BE2C (cell line): Measurements from ENCODE around the gene WDR38.
A peak's percentile ranks its signal among the peaks of the same experiment; 100 is the strongest.

Experiments
- DNase-seq: peaks from one replicate; pipeline ENCODE4 v3.0.0-alpha.2; 2020
- H3K27me3 ChIP-seq: fragments of 250-450 bp; sonication (Bioruptor Pico); 2 replicates; pipeline ENCODE4 v1.5.1; 2020; ENCODE audit warnings: mild to moderate bottlenecking
- H3K36me3 ChIP-seq: fragments of 250-450 bp; sonication (Bioruptor Pico); 2 replicates; pipeline ENCODE4 v1.5.1; 2020; ENCODE audit warnings: mild to moderate bottlenecking
- H3K4me1 ChIP-seq: fragments of 250-450 bp; sonication (Bioruptor Pico); 2 replicates; pipeline ENCODE4 v1.5.1; 2020
- H3K4me3 ChIP-seq: 2 replicates; pipeline ENCODE4 v1.5.1; 2011; ENCODE audit warnings: low read depth, low read length
- H3K9me3 ChIP-seq: fragments of 250-450 bp; sonication (Bioruptor Pico); 2 replicates; pipeline ENCODE4 v1.5.1; 2020
- TF ChIP-seq, protein P1 (sequence below): IDR thresholded peaks from 2 replicates; pipeline ENCODE4 v1.5.1; 2012; ENCODE audit warnings: mild to moderate bottlenecking, low read depth, low read length

The WDR38 gene

DNA sequence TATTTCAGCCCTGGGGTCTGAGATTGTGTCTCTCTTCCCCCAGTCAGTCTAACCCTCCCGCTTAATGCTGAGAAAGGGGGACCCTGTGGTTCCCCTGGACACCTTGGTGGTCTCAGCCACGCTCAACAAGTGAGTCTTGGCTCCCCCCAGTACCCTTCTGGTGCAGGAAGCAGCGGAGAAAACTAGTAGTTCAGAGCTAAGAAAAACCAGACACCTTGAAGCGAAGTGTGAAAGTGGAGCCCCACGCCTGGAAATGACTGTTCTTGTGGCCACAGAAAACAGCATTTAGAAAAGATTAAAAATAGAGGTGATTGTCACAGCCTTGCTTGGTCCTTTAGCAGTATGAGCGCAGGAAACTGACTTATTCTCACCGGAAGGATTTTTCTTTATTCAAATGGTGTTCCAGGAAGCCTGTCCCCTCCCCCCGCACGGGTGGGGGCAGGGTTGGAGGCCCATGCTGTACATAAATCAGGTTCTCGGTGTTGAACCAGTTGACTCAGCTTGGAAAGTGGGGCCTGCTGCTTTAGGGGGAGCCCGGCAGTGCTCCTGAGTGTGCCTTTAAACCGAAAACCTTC lies 16.8 kb downstream of the WDR38 start:
- peaks cover 5% of the 10 kb centered on the region; the same call in 1 of the 2 replicates for H3K4me1 ChIP-seq
- H3K36me3 ChIP-seq: peaks cover 30% of the 10 kb centered on the region
- TF ChIP-seq, protein P1, sequence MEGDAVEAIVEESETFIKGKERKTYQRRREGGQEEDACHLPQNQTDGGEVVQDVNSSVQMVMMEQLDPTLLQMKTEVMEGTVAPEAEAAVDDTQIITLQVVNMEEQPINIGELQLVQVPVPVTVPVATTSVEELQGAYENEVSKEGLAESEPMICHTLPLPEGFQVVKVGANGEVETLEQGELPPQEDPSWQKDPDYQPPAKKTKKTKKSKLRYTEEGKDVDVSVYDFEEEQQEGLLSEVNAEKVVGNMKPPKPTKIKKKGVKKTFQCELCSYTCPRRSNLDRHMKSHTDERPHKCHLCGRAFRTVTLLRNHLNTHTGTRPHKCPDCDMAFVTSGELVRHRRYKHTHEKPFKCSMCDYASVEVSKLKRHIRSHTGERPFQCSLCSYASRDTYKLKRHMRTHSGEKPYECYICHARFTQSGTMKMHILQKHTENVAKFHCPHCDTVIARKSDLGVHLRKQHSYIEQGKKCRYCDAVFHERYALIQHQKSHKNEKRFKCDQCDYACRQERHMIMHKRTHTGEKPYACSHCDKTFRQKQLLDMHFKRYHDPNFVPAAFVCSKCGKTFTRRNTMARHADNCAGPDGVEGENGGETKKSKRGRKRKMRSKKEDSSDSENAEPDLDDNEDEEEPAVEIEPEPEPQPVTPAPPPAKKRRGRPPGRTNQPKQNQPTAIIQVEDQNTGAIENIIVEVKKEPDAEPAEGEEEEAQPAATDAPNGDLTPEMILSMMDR: no peak
- H3K27me3 ChIP-seq: no peaks in the 10 kb centered on the region
- no peaks in the 10 kb centered on the region for H3K9me3 ChIP-seq
- no peak for DNase-seq
- H3K4me3 ChIP-seq: peak overlapping the region; percentile 95

DNA sequence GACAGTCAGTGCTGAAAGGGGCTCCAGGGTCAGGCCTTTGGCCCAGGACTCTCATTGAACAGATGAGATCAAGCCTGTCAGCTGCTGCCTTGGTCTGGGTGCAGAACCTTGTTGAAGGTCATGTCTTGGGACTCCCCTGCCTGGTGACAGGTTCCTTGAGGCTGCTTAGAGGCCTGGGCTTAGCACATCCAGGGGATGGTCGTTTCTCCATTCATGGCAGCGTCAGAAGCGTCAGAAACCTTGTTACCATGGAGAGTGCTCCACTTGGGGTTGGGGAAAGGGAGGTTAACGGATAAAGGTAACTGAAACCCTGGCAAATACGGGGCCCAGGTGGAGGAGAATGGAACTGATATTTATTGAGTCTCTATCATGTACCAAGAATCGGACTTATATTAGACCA lies 17.5 kb downstream of the WDR38 start:
- peak overlapping the region; percentile 95 for H3K4me3 ChIP-seq
- no peaks in the 10 kb centered on the region for H3K27me3 ChIP-seq
- H3K36me3 ChIP-seq: peaks cover 37% of the 10 kb centered on the region
- no peaks in the 10 kb centered on the region for H3K9me3 ChIP-seq
- TF ChIP-seq, protein P1: no peak
- no peak for DNase-seq
- peaks cover 5% of the 10 kb centered on the region; the same call in 1 of the 2 replicates for H3K4me1 ChIP-seq

DNA sequence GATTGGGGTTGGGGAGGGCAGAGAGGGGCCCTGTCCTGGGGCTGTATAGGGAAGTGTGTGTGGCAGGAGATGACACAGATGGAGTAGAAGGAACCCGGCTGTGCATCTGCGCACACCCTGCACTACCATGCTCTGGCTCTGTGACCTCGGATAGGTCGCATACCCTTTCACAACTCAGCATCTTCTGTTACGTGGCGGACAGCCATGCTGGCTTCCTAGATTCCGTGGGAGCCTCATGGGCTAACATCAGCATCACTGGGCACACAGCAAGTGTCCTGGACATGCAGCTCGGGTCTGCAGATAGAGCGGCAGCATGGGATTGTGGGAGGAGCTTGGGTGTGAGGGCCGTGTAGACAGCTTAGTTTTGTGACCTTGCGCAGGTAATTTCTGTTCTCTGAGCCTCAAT lies 17.9 kb downstream of the WDR38 start:
- Histone ChIP-seq H3K36me3 (peaks cover 41% of the 10 kb centered on the region), H3K4me3 (peak overlapping the region; percentile 95), H3K27me3 (no peaks in the 10 kb centered on the region), H3K4me1 (peaks cover 5% of the 10 kb centered on the region; the same call in 1 of the 2 replicates), H3K9me3 (no peaks in the 10 kb centered on the region)
- TF ChIP-seq, protein P1: no peak
- DNase-seq: no peak

DNA sequence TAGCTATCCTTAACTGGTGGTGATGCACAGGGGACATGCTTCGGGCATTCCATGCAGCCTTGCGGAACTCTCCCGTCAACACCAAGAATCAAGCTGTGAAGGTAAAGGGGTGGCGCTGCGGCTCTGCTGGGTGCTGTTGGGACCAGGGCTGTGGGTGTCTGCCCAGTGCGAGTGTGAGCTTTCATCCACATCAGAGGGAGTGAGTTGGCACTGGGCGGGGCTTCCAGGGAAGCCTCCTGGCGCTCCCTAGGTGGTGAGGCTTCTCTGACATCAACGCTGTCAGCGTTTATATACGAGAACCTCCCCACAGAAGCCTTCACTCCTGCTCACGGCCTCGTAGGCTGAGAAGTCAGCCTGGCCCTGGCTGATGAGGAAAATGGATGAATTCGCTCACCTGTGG lies 20.4 kb downstream of the WDR38 start:
- no peak for DNase-seq
- Histone ChIP-seq H3K36me3 (peaks cover 66% of the 10 kb centered on the region), H3K4me1 (peaks cover 5% of the 10 kb centered on the region; the same call in 1 of the 2 replicates), H3K27me3 (no peaks in the 10 kb centered on the region), H3K9me3 (no peaks in the 10 kb centered on the region), H3K4me3 (no peak overlapping the region)
- TF ChIP-seq, protein P1: no peak

DNA sequence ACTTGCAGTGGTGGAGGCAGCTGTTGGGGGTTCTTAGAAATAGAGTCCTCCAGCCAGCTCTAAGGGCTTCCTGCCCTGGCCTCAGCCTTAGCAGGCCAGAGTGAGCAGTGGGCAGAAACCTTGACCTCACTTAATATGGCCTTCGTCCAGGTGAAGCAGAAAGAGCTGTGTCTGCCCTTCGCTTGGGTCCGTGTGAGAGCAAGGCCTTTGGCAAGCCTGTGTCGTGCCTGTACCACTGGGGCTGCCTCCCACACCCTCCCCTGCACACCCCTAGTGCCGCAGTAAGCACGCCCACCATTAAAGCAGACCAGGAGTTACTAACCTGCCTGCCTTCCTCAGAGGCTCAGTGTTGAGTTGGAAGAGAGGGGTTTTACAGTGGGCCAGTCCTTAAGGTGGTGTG lies 22.2 kb downstream of the WDR38 start:
- Histone ChIP-seq H3K9me3 (no peaks in the 10 kb centered on the region), H3K4me1 (peaks cover 5% of the 10 kb centered on the region; the same call in 1 of the 2 replicates), H3K27me3 (no peaks in the 10 kb centered on the region), H3K4me3 (no peak overlapping the region), H3K36me3 (peaks cover 78% of the 10 kb centered on the region)
- no peak for DNase-seq
- TF ChIP-seq, protein P1: no peak

DNA sequence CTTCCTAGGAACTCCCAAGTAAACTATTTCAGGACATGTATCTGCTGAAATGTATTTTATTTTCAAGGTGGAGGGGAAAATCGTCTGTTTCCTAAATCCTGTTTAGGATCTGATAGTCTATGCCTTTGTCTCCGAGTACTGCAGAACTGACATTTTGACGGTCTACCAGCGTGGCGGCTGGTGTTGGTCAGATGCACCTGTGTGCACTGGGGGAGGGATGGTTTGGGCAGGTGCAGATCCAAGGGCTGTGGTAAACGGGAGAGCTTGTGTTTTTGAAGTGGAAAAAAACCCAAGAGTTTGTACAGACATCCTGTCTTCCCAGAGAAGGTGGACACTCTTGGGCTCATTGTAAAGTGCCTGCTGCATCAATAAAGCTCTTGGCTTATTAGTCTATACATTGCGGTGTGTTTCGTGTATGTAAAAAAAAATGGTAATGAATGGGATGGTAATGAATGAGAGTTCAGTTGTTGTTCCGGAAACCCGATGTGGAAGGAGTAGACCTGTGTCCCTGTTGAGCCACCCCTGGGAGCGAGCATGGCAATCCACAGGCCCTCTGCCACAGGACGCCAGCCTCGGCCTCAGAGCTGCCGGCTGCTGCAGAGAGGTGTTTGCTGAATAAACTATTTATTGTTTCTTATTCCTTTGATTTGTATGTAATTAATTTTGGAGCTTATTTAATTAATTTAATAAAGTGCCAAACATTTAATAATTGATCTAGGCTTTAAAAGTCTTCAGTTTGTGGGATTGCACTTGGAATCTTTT lies 23.9 kb downstream of the WDR38 start:
- Histone ChIP-seq H3K36me3 (peaks cover 77% of the 10 kb centered on the region), H3K9me3 (no peaks in the 10 kb centered on the region), H3K4me3 (no peak overlapping the region), H3K4me1 (peaks cover 1% of the 10 kb centered on the region; the same call in 1 of the 2 replicates), H3K27me3 (no peaks in the 10 kb centered on the region)
- TF ChIP-seq, protein P1: no peak
- no peak for DNase-seq
